Sigmoid colon (tissue), 7 donors: ENCODE measurements around the gene MTOR. TPM values are rescaled to one million over a fixed set of nuclear protein-coding genes. Genes with fewer than 3 reads are reported as not detected.

Experiments used
- DNase-seq: peaks from one replicate; pipeline ENCODE4 v3.0.0-alpha.2; 2019
- H3K27ac ChIP-seq, 4 donors: fragments of 200-600 bp; sonication (generic); one replicate each; pipeline ENCODE4 v1.5.1; 2016 to 2019; ENCODE audit warnings: mild to moderate bottlenecking in 1 of 4
- H3K27me3 ChIP-seq, 3 donors: fragments of 200-600 bp; sonication (generic); one replicate each; pipeline ENCODE4 v1.5.1; 2019; ENCODE audit warnings: mild to moderate bottlenecking in 1 of 3
- H3K36me3 ChIP-seq, 4 donors: fragments of 200-600 bp; sonication (generic); one replicate each; pipeline ENCODE4 v1.5.1; 2016 to 2019
- H3K4me1 ChIP-seq, 4 donors: fragments of 200-600 bp; sonication (generic); one replicate each; pipeline ENCODE4 v1.5.1; 2017 to 2019
- H3K4me3 ChIP-seq, 4 donors: fragments of 200-600 bp; sonication (generic); one replicate each; pipeline ENCODE4 v1.5.1; 2017 to 2019; ENCODE audit warnings: mild to moderate bottlenecking in 2 of 4, moderate library complexity in 1 of 4
- H3K9me3 ChIP-seq, 4 donors: fragments of 200-600 bp in 3 of 4; sonication (generic) in 3 of 4; one replicate each; pipeline versions ENCODE4 v1.5.1 to v1.6.1; 2013 to 2019
- CTCF ChIP-seq, 4 experiments: fragments of 450-650 bp in 3 of 4; fragments of 200-600 bp in 1 of 4; IDR thresholded peaks; one replicate each; pipeline ENCODE4 v1.5.1; 2016 to 2019; ENCODE audit warnings: antibody characterized with exemption in 4 of 4, mild to moderate bottlenecking in 3 of 4, moderate library complexity in 2 of 4
- EP300 ChIP-seq, 4 donors: sonication (generic); formaldehyde crosslinking; IDR thresholded peaks; one replicate each; pipeline ENCODE4 v1.6.1; 2017; ENCODE audit warnings: antibody characterized with exemption in 4 of 4
- POLR2A ChIP-seq, 2 donors: fragments of 450-650 bp; IDR thresholded peaks; one replicate each; pipeline ENCODE4 v1.6.1; 2016; ENCODE audit warnings: antibody characterized with exemption in 2 of 2, mild to moderate bottlenecking in 2 of 2, moderate library complexity in 2 of 2
- POLR2AphosphoS5 ChIP-seq, 4 donors: sonication (generic); formaldehyde crosslinking; IDR thresholded peaks; one replicate each; pipeline ENCODE4 v1.6.1; 2017; ENCODE audit warnings: antibody characterized with exemption in 4 of 4
- WGBS, 2 donors: extraction: QIAGEN DNeasy Blood & Tissue Kit; methylation state at CpG; one replicate each; pipeline ENCODE4 v1.1.7; 2013; 5-methylcytosine and 5-hydroxymethylcytosine counted together
- intact Hi-C: fragments of 100-400 bp; cut with DNase I; formaldehyde crosslinking; loops from one replicate; pipeline ENCODE4 v1.15.1; 2023
- polyA plus RNA-seq, 3 donors: library from polyadenylated mRNA; stranded (reverse); fragments of 200-250 nt; gene quantifications; one replicate each; pipeline ENCODE4 v1.2.3, GENCODE V29; 2013
- total RNA-seq, 4 donors: library from RNA; depleted of rRNA; stranded (reverse); fragments of >200 nt; gene quantifications; one replicate each; pipeline ENCODE4 v1.1.0, GENCODE V29; 2016
- donor health status: healthy with polysubstance abuse.
- donor health status: Bipolar disorder and iron deficiency.
- donor health status: healthy.

Gene MTOR
- total and polyA plus RNA-seq, 7 donors = 7.6 to 38.1 (median 25.2) TPM

GRCh38 chr1:11204396-11205190 lies 57.8 kb downstream of the MTOR start:
- intact Hi-C loops = no loop called here
- TF ChIP-seq EP300 (IDR thresholded peaks at IDR 0.05) (no peak), POLR2AphosphoS5 (IDR thresholded peaks at IDR 0.05) (no peak), POLR2A (IDR thresholded peaks at IDR 0.05) (no peak), CTCF (IDR thresholded peaks at IDR 0.05) (no peak)

GRCh38 chr1:11198851-11199594 lies 63.3 kb downstream of the MTOR start:
- intact Hi-C loops = no loop called here
- Histone ChIP-seq H3K36me3 (peaks cover 30 to 98% (median 39%) of the 10 kb centered on the region in 4 donors), H3K4me3 (no peak overlapping the region), H3K4me1 (no peaks in the 10 kb centered on the region), H3K27ac (no peak overlapping the region), H3K27me3 (no peaks in the 10 kb centered on the region), H3K9me3 (no peaks in the 10 kb centered on the region)
- no peak for DNase-seq
- whole genome bisulfite sequencing, 2 donors = 63 to 78% methylated on average over 2 of the region's 2 CpGs
- no peak for TF ChIP-seq POLR2AphosphoS5 (IDR thresholded peaks at IDR 0.05)
- TF ChIP-seq CTCF (IDR thresholded peaks at IDR 0.05) = no peak
- TF ChIP-seq POLR2A (IDR thresholded peaks at IDR 0.05) = no peak
- TF ChIP-seq EP300 (IDR thresholded peaks at IDR 0.05) = no peak

More at GRCh38 chr1:11204396-11205190, 57.8 kb downstream of the MTOR start:
- no peak overlapping the region for H3K27ac ChIP-seq
- H3K4me3 ChIP-seq = no peak overlapping the region
- no peaks in the 10 kb centered on the region for H3K9me3 ChIP-seq
- WGBS, 2 donors = 96% methylated on average over 11 of the region's 11 CpGs
- DNase-seq = no peak
- H3K4me1 ChIP-seq = no peaks in the 10 kb centered on the region
- H3K27me3 ChIP-seq = no peaks in the 10 kb centered on the region
- peaks cover 12 to 99% (median 33%) of the 10 kb centered on the region in 4 donors for H3K36me3 ChIP-seq

GRCh38 chr1:11198257-11198656 lies 64.1 kb downstream of the MTOR start:
- 75 to 89% methylated on average over 4 of the region's 4 CpGs for WGBS, 2 donors
- H3K27me3 ChIP-seq = no peaks in the 10 kb centered on the region
- peaks cover 30 to 98% (median 39%) of the 10 kb centered on the region in 4 donors for H3K36me3 ChIP-seq
- no peaks in the 10 kb centered on the region for H3K9me3 ChIP-seq
- H3K27ac ChIP-seq = no peak overlapping the region
- H3K4me1 ChIP-seq = no peaks in the 10 kb centered on the region
- intact Hi-C loops = no loop called here
- TF ChIP-seq EP300 (IDR thresholded peaks at IDR 0.05) = no peak
- TF ChIP-seq POLR2A (IDR thresholded peaks at IDR 0.05) = no peak
- TF ChIP-seq CTCF (IDR thresholded peaks at IDR 0.05) = no peak
- TF ChIP-seq POLR2AphosphoS5 (IDR thresholded peaks at IDR 0.05) = no peak
- DNase-seq = no peak
- no peak overlapping the region for H3K4me3 ChIP-seq

GRCh38 chr1:11197359-11197758 lies 65.0 kb downstream of the MTOR start:
- 94 to 98% methylated on average over 4 of the region's 4 CpGs for WGBS, 2 donors
- no peak for TF ChIP-seq CTCF (IDR thresholded peaks at IDR 0.05)
- intact Hi-C loops = no loop called here

More at GRCh38 chr1:11197359-11197758, 65.0 kb downstream of the MTOR start:
- Histone ChIP-seq H3K27me3 (no peaks in the 10 kb centered on the region), H3K4me1 (no peaks in the 10 kb centered on the region), H3K36me3 (peaks cover 29 to 97% (median 43%) of the 10 kb centered on the region in 4 donors), H3K9me3 (no peaks in the 10 kb centered on the region), H3K4me3 (no peak overlapping the region), H3K27ac (no peak overlapping the region)
- DNase-seq = no peak
